Umbilical cord (tissue), 2 donors: ENCODE data around the gene DRAXIN. TPM values are rescaled to one million over a fixed set of nuclear protein-coding genes. Genes with fewer than 3 reads are reported as not detected.

ENCODE experiments used
- DNase-seq: peaks from one replicate; pipeline ENCODE4 v3.0.0-alpha.2; 2015; ENCODE audit warnings: low spot score
- total RNA-seq: library from RNA; depleted of rRNA; stranded (reverse); fragments of >200 nt; gene quantifications from one replicate; pipeline ENCODE4 v1.2.3, GENCODE V29; 2014; ENCODE audit warnings: low replicate concordance; ENCODE audit not compliant: insufficient read depth

DRAXIN gene
- total RNA-seq, 1 donor from 2014 or later, result 1.4 TPM

- peak; percentile 97 for DNase-seq
These were observed 44.6 kb downstream of the DRAXIN start, which contains the start of gene AGTRAP for GRCh38 chr1:11735854-11736745. Gene AGTRAP, plus strand, starts transcription at chr1:11736136. Its CDS starts 73 bp downstream, at chr1:11736209.

DNA sequence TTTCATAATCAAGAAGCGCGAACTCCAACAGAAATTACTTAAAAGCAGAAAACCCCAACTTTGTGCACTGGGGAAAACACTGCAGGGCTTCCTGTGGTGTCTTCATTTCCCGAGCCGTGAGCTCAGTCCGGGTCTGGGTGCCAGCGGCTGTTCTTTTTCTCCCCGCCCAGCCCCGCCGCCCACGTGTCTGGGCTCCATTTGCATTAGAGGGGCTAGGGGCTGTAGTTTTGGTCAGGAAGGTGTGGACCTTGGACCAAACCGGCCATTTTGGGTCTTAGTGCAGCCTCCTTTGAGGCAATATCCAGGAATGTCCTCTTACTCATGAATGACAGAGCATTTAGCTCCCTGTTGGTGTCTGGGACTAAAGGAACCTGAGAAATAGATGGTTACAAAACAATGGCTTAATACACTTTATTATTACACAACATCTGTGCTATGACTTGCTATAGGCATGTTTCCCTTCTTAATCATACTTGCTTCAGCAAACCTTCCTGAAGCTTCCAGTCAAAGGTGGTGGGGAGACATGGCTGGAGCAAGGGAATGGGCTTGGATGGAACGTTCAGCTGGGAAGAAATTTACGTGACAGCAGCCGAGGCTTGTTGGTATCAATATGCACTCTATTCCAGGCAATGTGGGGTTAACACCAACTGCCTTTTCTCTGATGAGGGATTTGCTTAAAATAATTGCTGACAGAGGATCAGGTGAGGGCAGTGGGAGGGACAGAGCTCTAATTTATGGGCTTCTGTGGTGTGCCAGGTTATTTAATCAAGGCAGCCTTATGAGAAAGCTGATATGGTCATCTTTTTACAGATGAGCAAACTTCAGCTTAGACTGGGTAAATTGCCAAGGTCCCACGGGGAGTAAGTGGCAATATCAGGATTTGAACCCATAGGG is 45.5 kb downstream of the DRAXIN start:
- DNase-seq, result peak; percentile 45

- DNase-seq, result no peak
These were observed 46.6 kb downstream of the DRAXIN start for GRCh38 chr1:11738096-11738495.

- DNase-seq, result no peak
These were observed 47.3 kb downstream of the DRAXIN start for GRCh38 chr1:11738783-11739182.

- DNase-seq, result no peak
These were observed 49.0 kb downstream of the DRAXIN start for GRCh38 chr1:11740258-11741192.

DNA sequence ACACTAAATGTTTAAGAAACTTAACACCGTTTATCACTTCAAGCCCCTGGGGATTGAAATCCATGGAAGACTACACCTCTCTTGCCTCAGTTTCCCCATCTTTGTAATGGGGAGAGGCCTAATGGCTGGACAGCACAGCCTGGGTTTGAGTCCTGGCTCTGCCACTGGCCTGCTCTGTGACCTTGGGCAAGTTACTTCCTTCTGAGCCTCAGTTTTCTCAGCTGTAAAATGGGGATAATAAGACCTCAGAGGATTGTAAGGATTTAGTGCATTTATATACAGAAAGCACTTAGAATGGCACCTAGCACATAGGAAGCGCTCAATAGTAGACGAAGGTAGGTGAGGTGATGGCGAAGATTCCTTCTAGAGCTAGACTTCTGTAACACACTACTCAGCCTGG is 50.0 kb downstream of the DRAXIN start:
- DNase-seq, result no peak

DNA sequence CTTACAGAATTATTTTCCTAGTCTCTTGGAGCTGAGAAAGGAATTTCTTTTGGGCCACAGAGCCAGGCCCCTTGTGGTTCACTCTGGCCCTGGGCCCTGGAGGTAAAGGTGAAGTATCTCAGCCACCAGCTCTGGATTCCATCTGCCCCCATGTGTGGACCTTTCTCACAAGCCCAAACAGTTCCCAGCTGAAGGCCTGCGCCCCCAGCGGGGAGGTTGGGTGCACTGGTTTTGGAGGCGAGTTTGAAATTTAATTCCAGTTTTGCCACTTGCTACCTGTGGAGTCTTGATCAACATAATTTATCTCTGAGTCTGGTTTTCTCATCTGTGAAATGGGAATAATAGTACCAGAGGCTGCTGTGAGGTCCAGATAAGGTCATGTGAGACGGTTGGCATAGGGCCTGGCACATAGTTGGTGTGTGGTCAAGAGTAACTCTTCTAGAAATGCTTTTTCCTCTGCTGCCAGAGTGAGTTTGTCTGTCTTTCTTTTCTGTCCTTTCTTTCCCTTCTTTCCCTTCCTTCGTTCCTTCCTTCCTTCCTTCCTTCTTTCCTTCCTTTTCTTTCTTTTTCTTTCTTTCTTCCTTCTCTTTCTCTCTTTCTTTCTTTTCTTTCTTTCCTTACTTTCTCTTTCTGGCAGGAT is 50.5 kb downstream of the DRAXIN start:
- DNase-seq, result no peak

GRCh38 chr1:11744287-11744686 is 52.8 kb downstream of the DRAXIN start:
- no peak for DNase-seq

DNA sequence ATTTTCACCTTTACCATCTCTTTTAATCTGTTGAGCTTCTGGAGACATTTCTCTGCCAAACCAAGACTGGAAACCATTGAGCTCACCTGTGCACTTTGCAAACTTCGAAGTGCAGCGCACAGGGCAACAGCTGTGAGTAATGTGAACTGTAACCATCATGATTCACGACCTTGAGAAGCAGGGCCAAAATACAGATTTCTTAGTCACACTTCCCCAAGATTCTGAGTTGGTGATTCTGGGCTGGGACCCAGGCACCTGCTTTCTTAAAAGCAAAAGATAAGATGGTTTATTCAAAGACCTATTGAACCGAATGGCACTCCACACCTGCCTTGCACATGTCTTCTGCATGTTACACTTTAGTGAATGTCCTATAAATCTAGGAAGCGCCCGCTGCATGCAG is 54.6 kb downstream of the DRAXIN start:
- no peak for DNase-seq

DNA sequence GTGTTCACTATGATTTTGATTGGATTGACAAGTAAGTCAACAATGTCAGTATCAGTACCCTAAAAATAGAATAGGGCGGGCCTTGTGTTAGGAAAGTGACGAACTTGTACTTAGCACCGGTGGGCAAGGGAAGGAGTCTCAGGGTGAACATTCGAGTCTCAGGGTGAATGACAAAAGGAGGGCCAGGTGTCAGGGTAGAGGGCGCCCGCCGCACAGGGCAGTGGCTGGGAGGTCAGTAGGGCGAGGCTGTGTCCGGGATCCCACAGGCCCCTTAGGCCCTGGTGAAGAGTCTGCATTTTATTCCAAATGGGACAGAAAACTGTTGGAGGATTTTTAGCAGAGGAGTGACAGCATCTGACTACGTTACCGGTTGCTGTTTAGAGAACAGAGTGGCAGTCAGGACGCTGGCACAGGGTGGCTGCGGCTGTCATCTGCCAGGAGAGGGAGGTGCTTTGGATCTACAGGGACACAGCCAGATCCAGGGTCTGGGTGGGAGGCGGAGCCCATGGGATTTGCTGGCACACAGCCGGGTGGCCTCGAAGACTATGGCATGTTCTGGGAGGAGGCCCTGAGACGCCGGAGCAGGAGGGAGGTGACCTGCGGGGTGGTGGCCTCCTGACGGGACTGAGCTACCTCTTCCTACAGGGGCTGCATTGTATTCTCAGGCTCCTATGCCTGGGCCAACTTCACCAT is 55.4 kb downstream of the DRAXIN start:
- DNase-seq, result no peak

GRCh38 chr1:11748294-11749202 is 57.0 kb downstream of the DRAXIN start:
- no peak for DNase-seq

DNA sequence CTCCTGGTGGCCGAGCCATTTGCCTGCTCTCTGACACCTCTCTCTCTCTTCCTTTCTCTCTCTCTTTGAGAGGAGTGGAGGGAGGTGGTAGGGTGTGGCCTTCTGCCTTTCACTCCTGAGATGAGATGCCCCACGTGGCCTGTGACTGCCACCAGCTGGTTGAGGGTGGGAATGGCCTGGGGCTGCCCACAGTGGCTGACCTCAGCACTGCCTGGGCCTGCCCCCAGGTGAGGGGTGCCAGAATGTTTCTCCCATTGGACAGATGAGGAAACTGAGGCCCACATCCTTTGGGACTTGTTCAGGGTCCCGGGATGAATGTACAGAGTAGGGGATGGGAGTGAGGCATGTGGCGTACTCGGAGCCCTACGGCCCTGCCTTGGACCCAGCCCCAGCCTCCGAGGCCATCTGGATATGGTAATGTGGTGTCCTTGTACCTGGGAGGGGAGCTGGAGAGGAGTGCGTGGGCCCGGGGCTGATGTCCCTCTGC is 57.7 kb downstream of the DRAXIN start:
- DNase-seq, result no peak

DNA sequence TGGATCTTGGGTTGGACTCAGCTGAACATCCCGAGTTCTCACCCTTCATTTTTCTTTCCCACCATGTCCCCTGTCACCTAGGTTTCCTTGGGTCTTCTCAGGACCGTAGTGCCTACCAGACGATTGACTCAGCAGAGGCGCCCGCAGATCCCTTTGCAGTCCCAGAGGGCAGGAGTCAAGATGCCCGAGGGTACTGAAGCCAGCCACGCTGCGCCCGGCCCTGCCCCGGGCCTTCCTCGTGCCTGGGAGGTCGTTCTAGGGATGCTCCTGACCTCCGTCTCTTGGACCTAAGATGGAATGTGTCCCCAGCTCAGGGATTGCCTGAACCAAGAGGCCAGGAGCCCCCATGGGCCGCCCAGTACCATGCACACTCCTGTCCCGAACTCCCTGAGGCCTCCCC is 58.5 kb downstream of the DRAXIN start:
- DNase-seq, result no peak

DNA sequence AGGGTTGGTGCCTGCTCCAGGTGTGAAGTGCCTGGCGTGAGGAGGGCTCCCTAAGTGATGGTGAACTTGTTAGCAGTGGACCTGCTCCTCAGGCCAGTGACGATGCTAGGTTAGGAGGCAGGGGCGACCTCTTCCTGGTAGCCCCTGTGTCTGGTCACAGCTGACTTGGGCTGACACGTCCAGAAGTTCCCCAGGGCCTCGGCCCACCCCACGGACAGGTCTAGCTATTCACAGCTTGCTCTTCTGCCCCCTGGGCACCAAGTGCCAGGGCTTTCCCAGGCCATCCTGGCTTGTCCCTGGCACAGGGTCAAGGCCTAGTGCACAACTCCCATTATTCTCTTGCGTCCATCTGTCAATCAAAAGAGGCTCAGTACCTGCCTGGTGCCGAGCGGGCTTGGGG is 59.6 kb downstream of the DRAXIN start:
- DNase-seq, result no peak

GRCh38 chr1:11752359-11753088 is 61.0 kb downstream of the DRAXIN start:
- DNase-seq, result no peak

GRCh38 chr1:11753555-11754208 is 62.2 kb downstream of the DRAXIN start:
- DNase-seq, result no peak

GRCh38 chr1:11757047-11757446 is 65.5 kb downstream of the DRAXIN start:
- no peak for DNase-seq

DNA sequence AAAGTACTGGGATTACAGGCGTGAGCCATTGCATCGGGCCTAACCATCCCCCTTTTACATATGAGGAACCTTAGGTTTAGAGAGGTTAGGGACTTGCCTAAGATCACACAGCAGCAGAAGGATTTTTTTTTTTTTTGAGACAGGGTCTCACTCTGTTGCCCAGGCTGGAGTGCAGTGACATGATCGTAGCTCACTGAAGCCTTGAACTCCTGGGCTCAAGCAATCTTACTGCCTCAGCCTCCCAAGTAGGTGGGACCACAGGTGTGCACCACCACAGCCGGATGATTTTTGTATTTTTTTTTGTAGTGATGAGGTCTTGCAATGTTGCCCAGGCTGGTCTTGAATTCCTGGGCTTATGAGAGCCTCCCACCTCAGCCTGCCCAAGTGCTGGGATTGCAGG is 68.3 kb downstream of the DRAXIN start:
- no peak for DNase-seq
